Left ventricle myocardium inferior (tissue), 1 donor: Measurements from ENCODE around the gene PODXL. TPM values are rescaled to one million over a fixed set of nuclear protein-coding genes. Genes with fewer than 3 reads are reported as not detected.

ENCODE experiments used
- DNase-seq: peaks from one replicate; pipeline ENCODE4 v3.0.0-alpha.2; 2020
- H3K27ac ChIP-seq: fragments of 200-600 bp; replicated peaks from 2 replicates; pipeline ENCODE4 v1.8.0; 2021
- H3K27me3 ChIP-seq: fragments of 200-600 bp; 2 replicates; pipeline ENCODE4 v1.8.0; 2021; ENCODE audit warnings: low read depth
- H3K36me3 ChIP-seq: fragments of 200-600 bp; 2 replicates; pipeline ENCODE4 v1.8.0; 2021
- H3K4me1 ChIP-seq: fragments of 200-600 bp; 2 replicates; pipeline ENCODE4 v1.8.0; 2021
- H3K4me3 ChIP-seq: fragments of 200-600 bp; 2 replicates; pipeline ENCODE4 v1.8.0; 2021; ENCODE audit warnings: mild to moderate bottlenecking, moderate library complexity
- H3K9me3 ChIP-seq: fragments of 200-600 bp; replicated peaks from 2 replicates; pipeline ENCODE4 v1.8.0; 2021
- CTCF ChIP-seq: fragments of 200-600 bp; IDR thresholded peaks from 2 replicates; pipeline ENCODE4 v1.8.0; 2021; ENCODE audit warnings: antibody characterized with exemption, mild to moderate bottlenecking, borderline replicate concordance
- intact Hi-C: fragments of 100-400 bp; cut with micrococcal nuclease; formaldehyde crosslinking; loops from one replicate; pipeline ENCODE4 v1.11.0; 2022
- total RNA-seq: library from RNA; stranded (reverse); fragmentation: NEBNext Ultra II Directional; extraction: Animal tissue kit (Norgen Biotek cat#: 25700); gene quantifications from one replicate; pipeline ENCODE4 v1.2.1, GENCODE V29; 2021
- donor health status: DM: no; HTN: yes; CAD: no; lungs with severe emphysema.

PODXL gene
- total RNA-seq, 1 donor from 2014 or later = 67.4 TPM

- no peaks in the 10 kb centered on the region for H3K27me3 ChIP-seq
- TF ChIP-seq CTCF = no peak
- intact Hi-C loops = no loop called here
- no peaks in the 10 kb centered on the region for H3K36me3 ChIP-seq
- H3K27ac ChIP-seq = peak overlapping the region; percentile 86
- H3K9me3 ChIP-seq = no peaks in the 10 kb centered on the region
- H3K4me3 ChIP-seq = no peak overlapping the region
- peaks cover 96% of the 10 kb centered on the region for H3K4me1 ChIP-seq
- no peak for DNase-seq
Observed at GRCh38 chr7:131544021-131544420, 12.4 kb downstream of the PODXL start.

- DNase-seq = no peak
- H3K4me3 ChIP-seq = no peak overlapping the region
- H3K27me3 ChIP-seq = no peaks in the 10 kb centered on the region
- H3K27ac ChIP-seq = peak overlapping the region; percentile 86
- intact Hi-C loops = no loop called here
- no peak for TF ChIP-seq CTCF
- no peaks in the 10 kb centered on the region for H3K9me3 ChIP-seq
- no peaks in the 10 kb centered on the region for H3K36me3 ChIP-seq
- peaks cover 97% of the 10 kb centered on the region for H3K4me1 ChIP-seq
Observed at GRCh38 chr7:131543298-131543697, 13.1 kb downstream of the PODXL start.

- Histone ChIP-seq H3K4me3 (peak overlapping the region; percentile 1), H3K27ac (peak overlapping the region; percentile 86), H3K27me3 (no peaks in the 10 kb centered on the region), H3K36me3 (no peaks in the 10 kb centered on the region), H3K4me1 (peaks cover 99% of the 10 kb centered on the region), H3K9me3 (no peaks in the 10 kb centered on the region)
- peak; percentile 53 for TF ChIP-seq CTCF
- DNase-seq = no peak
- intact Hi-C loops = no loop called here
Observed at GRCh38 chr7:131540491-131541162, 15.8 kb downstream of the PODXL start.

GRCh38 chr7:131538813-131539179 lies 17.6 kb downstream of the PODXL start:
- Histone ChIP-seq H3K36me3 (no peaks in the 10 kb centered on the region), H3K9me3 (no peaks in the 10 kb centered on the region), H3K27me3 (no peaks in the 10 kb centered on the region), H3K4me1 (peaks cover 99% of the 10 kb centered on the region), H3K4me3 (no peak overlapping the region), H3K27ac (peak overlapping the region; percentile 86)
- intact Hi-C loops = no loop called here
- DNase-seq = peak; percentile 67
- no peak for TF ChIP-seq CTCF

GRCh38 chr7:131538071-131538812 lies 18.2 kb downstream of the PODXL start:
- DNase-seq = no peak
- Histone ChIP-seq H3K36me3 (no peaks in the 10 kb centered on the region), H3K4me3 (no peak overlapping the region), H3K9me3 (no peaks in the 10 kb centered on the region), H3K27me3 (no peaks in the 10 kb centered on the region), H3K27ac (peak overlapping the region; percentile 86), H3K4me1 (peaks cover 99% of the 10 kb centered on the region)
- TF ChIP-seq CTCF = no peak
- intact Hi-C loops = no loop called here
